Osteoblast (primary cell): ENCODE results near the gene EHD1. TPM values are rescaled to one million over a fixed set of nuclear protein-coding genes. Genes with fewer than 3 reads are reported as not detected.

Source experiments
- DNase-seq: peaks from one replicate; pipeline ENCODE4 v3.0.0; 2011; ENCODE audit warnings: low spot score, mixed read lengths; ENCODE audit not compliant: insufficient read length; ENCODE audit errors: missing footprints
- H2AFZ ChIP-seq: 2 replicates; pipeline ENCODE4 v1.6.0; 2011; ENCODE audit warnings: mild to moderate bottlenecking, low read length
- H3K27ac ChIP-seq: 2 replicates; pipeline ENCODE4 v1.5.1; 2011; ENCODE audit warnings: mild to moderate bottlenecking, low read depth, low read length, moderate library complexity
- H3K27me3 ChIP-seq: 2 replicates; pipeline ENCODE4 v1.6.0; 2012; ENCODE audit warnings: mild to moderate bottlenecking, control low read depth, inconsistent platforms, low read length, moderate library complexity; ENCODE audit not compliant: insufficient read depth
- H3K36me3 ChIP-seq: 2 replicates; pipeline ENCODE4 v1.5.1; 2011; ENCODE audit warnings: mild to moderate bottlenecking, low read length, control low read depth, moderate library complexity; ENCODE audit not compliant: insufficient read depth
- H3K4me1 ChIP-seq: 2 replicates; pipeline ENCODE4 v1.5.1; 2011; ENCODE audit warnings: mild to moderate bottlenecking, low read length, control low read depth, moderate library complexity; ENCODE audit not compliant: insufficient read depth
- H3K4me2 ChIP-seq: 2 replicates; pipeline ENCODE4 v1.6.0; 2011; ENCODE audit warnings: mild to moderate bottlenecking, low read length; ENCODE audit not compliant: insufficient read depth
- H3K4me3 ChIP-seq: fragments of 200-600 bp; sonication (generic); 3 replicates; pipeline ENCODE4 v1.5.1; 2012; ENCODE audit warnings: mild to moderate bottlenecking, low read length, inconsistent platforms; ENCODE audit not compliant: insufficient read depth
- H3K79me2 ChIP-seq: 2 replicates; pipeline ENCODE4 v1.6.0; 2012; ENCODE audit warnings: mild to moderate bottlenecking, low read length, control low read depth, inconsistent platforms; ENCODE audit not compliant: insufficient read depth
- H3K9me3 ChIP-seq: 2 replicates; pipeline ENCODE4 v1.5.1; 2011; ENCODE audit warnings: low read depth, low read length, control low read depth
- H4K20me1 ChIP-seq: 2 replicates; pipeline ENCODE4 v1.6.0; 2012; ENCODE audit warnings: mild to moderate bottlenecking, low read length, control low read depth; ENCODE audit not compliant: insufficient read depth
- total RNA-seq: library from RNA; depleted of rRNA; stranded (reverse); fragments of >200 nt; gene quantifications from 2 replicates; pipeline ENCODE4 v1.2.3, GENCODE V29; 2012
- TF ChIP-seq, protein P1 (sequence below): IDR thresholded peaks from 2 replicates; pipeline ENCODE4 v1.5.1; 2011; ENCODE audit warnings: mild to moderate bottlenecking, low read depth, low read length, moderate library complexity; ENCODE audit errors: extremely low read depth

The EHD1 gene
- total RNA-seq, 1 donor: 51.4 TPM

DNA sequence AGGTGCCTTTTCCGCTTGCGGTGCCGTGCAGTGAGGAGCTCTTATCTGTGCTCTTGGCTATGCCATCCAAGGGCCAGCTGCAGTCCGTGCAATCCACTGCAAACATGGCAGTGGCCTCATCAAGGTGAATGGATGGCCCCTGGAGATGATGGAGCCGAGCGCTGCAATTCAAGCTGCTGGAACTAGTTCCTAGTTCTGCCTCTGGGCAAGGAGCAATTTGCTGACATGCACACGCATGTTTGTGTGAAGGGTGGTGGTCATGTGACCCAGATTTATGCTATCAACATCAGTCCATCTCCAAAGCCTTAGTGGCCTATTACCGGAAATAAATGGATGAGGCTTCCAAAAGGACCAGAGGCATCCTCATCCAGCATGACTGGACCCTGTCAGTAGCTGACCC is 3.1 kb upstream of the EHD1 start:
- Histone ChIP-seq H2AFZ (no peak overlapping the region), H3K27ac (no peak overlapping the region), H4K20me1 (peaks cover 16% of the 10 kb centered on the region), H3K4me2 (no peak overlapping the region), H3K4me3 (no peak overlapping the region), H3K36me3 (no peaks in the 10 kb centered on the region), H3K9me3 (no peaks in the 10 kb centered on the region), H3K4me1 (peaks cover 38% of the 10 kb centered on the region), H3K79me2 (peaks cover 19% of the 10 kb centered on the region), H3K27me3 (no peaks in the 10 kb centered on the region)
- TF ChIP-seq, protein P1, sequence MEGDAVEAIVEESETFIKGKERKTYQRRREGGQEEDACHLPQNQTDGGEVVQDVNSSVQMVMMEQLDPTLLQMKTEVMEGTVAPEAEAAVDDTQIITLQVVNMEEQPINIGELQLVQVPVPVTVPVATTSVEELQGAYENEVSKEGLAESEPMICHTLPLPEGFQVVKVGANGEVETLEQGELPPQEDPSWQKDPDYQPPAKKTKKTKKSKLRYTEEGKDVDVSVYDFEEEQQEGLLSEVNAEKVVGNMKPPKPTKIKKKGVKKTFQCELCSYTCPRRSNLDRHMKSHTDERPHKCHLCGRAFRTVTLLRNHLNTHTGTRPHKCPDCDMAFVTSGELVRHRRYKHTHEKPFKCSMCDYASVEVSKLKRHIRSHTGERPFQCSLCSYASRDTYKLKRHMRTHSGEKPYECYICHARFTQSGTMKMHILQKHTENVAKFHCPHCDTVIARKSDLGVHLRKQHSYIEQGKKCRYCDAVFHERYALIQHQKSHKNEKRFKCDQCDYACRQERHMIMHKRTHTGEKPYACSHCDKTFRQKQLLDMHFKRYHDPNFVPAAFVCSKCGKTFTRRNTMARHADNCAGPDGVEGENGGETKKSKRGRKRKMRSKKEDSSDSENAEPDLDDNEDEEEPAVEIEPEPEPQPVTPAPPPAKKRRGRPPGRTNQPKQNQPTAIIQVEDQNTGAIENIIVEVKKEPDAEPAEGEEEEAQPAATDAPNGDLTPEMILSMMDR: no peak
- DNase-seq: no peak

GRCh38 chr11:64880240-64881001 is 2.0 kb upstream of the EHD1 start:
- Histone ChIP-seq H3K4me3 (no peak overlapping the region), H3K4me2 (peak overlapping the region; percentile 36), H4K20me1 (peaks cover 27% of the 10 kb centered on the region), H3K27me3 (no peaks in the 10 kb centered on the region), H3K9me3 (no peaks in the 10 kb centered on the region), H3K36me3 (no peaks in the 10 kb centered on the region), H3K4me1 (peaks cover 41% of the 10 kb centered on the region), H2AFZ (peak overlapping the region; percentile 86), H3K27ac (peak overlapping the region; percentile 63), H3K79me2 (peaks cover 30% of the 10 kb centered on the region)
- DNase-seq: no peak
- TF ChIP-seq, protein P1: no peak

DNA sequence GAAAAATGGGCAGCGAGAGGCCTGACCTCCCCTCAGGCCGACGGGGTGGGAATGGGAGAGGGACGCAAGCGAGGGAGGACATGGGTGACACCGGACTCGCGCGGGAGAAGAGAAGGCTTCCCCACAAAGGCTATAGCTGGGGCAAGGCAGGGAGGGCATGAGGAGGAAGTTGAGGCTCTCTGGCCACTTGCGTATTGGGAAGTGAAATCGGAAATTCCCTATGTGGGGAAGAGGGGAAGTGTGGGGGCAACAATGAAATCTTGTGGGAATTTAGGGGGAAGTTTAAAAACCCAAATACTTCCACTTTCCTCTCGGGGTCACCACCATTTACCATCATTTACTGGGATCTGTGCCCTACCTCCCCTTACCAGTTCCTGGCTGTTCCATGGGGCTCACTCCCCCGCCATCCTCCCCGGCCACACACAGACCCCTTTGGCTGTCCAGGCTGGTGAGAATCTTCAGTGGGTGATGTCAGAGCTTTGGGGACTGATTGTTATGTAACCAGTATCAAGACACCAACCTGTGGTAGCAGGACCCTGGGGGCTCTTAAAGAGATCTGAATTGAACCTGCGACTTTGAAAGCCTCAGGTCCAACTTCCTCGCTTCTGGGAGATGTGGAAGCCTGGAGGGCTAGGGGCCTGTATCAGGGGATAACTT is 951 bp upstream of the EHD1 start:
- Histone ChIP-seq H3K4me2 (peak overlapping the region; percentile 86), H3K27ac (peak overlapping the region; percentile 73), H3K4me1 (peaks cover 37% of the 10 kb centered on the region), H4K20me1 (peaks cover 36% of the 10 kb centered on the region), H3K27me3 (no peaks in the 10 kb centered on the region), H3K36me3 (peaks cover 4% of the 10 kb centered on the region), H3K9me3 (no peaks in the 10 kb centered on the region), H3K79me2 (peaks cover 40% of the 10 kb centered on the region), H3K4me3 (peak overlapping the region; percentile 90), H2AFZ (peak overlapping the region; percentile 82)
- TF ChIP-seq, protein P1: no peak
- no peak for DNase-seq

GRCh38 chr11:64878223-64878493 is 263 bp downstream of the EHD1 start:
- peaks cover 12% of the 10 kb centered on the region for H3K36me3 ChIP-seq
- H3K27ac ChIP-seq: peak overlapping the region; percentile 83
- H3K79me2 ChIP-seq: peaks cover 48% of the 10 kb centered on the region
- TF ChIP-seq, protein P1: no peak
- no peaks in the 10 kb centered on the region for H3K27me3 ChIP-seq
- H3K4me1 ChIP-seq: peaks cover 37% of the 10 kb centered on the region
- peaks cover 43% of the 10 kb centered on the region for H4K20me1 ChIP-seq
- H3K9me3 ChIP-seq: no peaks in the 10 kb centered on the region
- H2AFZ ChIP-seq: peak overlapping the region; percentile 55
- H3K4me2 ChIP-seq: peak overlapping the region; percentile 94
- peak overlapping the region; percentile 90 for H3K4me3 ChIP-seq
- DNase-seq: no peak
